Adrenal gland (tissue), 12 donors: Measurements from ENCODE around the gene INPP4B. TPM values are rescaled to one million over a fixed set of nuclear protein-coding genes. Genes with fewer than 3 reads are reported as not detected.

Source experiments
- DNase-seq, 7 donors: peaks; one replicate each; pipeline ENCODE4 v3.0.0-alpha.2; 2019 to 2020
- H3K27ac ChIP-seq, 5 donors: fragments of 200-600 bp; sonication (generic) in 4 of 5; 1 replicate in 3 of 5; 2 replicates in 2 of 5; pipeline versions ENCODE4 v1.5.1 to v1.8.0; 2016 to 2020; ENCODE audit warnings: mild to moderate bottlenecking in 1 of 5
- H3K27me3 ChIP-seq: fragments of 200-600 bp; 2 replicates; pipeline ENCODE4 v1.8.0; 2021
- H3K36me3 ChIP-seq, 2 donors: fragments of 200-600 bp; replicated peaks in 1 of 2; 1 replicate in 1 of 2; 2 replicates in 1 of 2; pipeline versions ENCODE4 v1.5.1 to v1.8.0; 2018 to 2022
- H3K4me1 ChIP-seq, 2 donors: fragments of 200-600 bp; replicated peaks in 1 of 2; 1 replicate in 1 of 2; 2 replicates in 1 of 2; pipeline versions ENCODE4 v1.5.1 to v1.8.0; 2018 to 2021
- H3K4me3 ChIP-seq, 4 donors: fragments of 200-600 bp; sonication (generic) in 3 of 4; one replicate each; pipeline ENCODE4 v1.5.1; 2016 to 2018
- H3K9me3 ChIP-seq, 3 donors: fragments of 200-600 bp; sonication (generic) in 1 of 3; replicated peaks in 1 of 3; 1 replicate in 2 of 3; 2 replicates in 1 of 3; pipeline versions ENCODE4 v1.5.1 to v1.8.0; 2016 to 2021
- CTCF ChIP-seq, 6 experiments: fragments of 450-650 bp in 4 of 6; fragments of 200-600 bp in 2 of 6; sonication (generic) in 1 of 6; IDR thresholded peaks; 1 replicate in 5 of 6; 2 replicates in 1 of 6; pipeline versions ENCODE4 v1.5.1 to v1.8.0; 2016 to 2021; ENCODE audit warnings: antibody characterized with exemption in 6 of 6, mild to moderate bottlenecking in 2 of 6, moderate library complexity in 1 of 6
- POLR2A ChIP-seq, 2 donors: fragments of 450-650 bp; IDR thresholded peaks; one replicate each; pipeline ENCODE4 v1.6.1; 2017; ENCODE audit warnings: antibody characterized with exemption in 2 of 2, mild to moderate bottlenecking in 2 of 2, moderate library complexity in 1 of 2
- WGBS, 4 donors: extraction: QIAGEN DNeasy Blood & Tissue Kit in 2 of 4; methylation state at CpG; one replicate each; pipeline versions ENCODE4 v1.1.5 to v1.1.7; 2013 to 2017; 5-methylcytosine and 5-hydroxymethylcytosine counted together
- intact Hi-C, 2 donors: fragments of 100-400 bp; cut with DNase I; formaldehyde crosslinking; loops; one replicate each; pipeline versions ENCODE4 v1.14.1 to v1.15.0; 2022 to 2023
- polyA plus RNA-seq, 3 donors: library from polyadenylated mRNA; stranded (reverse); fragments of 200-250 nt in 2 of 3; fragments of 350-450 nt in 1 of 3; fragmentation: Illumina TruSeq in 1 of 3; extraction: RNeasy Lipid Tissue Mini Kit (QIAGEN cat#74804) in 1 of 3; gene quantifications; one replicate each; pipeline ENCODE4 v1.2.3, GENCODE V29; 2013 to 2014
- total RNA-seq, 9 donors: library from RNA; depleted of rRNA in 4 of 9; stranded (reverse); fragments of >200 nt in 4 of 9; fragments of 120-200 nt in 1 of 9; fragmentation: NEBNext Ultra II Directional in 1 of 9; extraction: Animal tissue kit (Norgen Biotek cat#: 25700) in 1 of 9; gene quantifications; one replicate each; pipeline versions ENCODE4 v1.1.0 to v1.2.4, GENCODE V29; 2013 to 2023
- donor health status: healthy with polysubstance abuse.
- donor health status: Bipolar disorder and iron deficiency.
- donor health status: DM: yes; HTN: yes; CAD: no.
- donor health status: DM: no; HTN: no; CAD: no.
- donor health status: DM: no; HTN: no; CAD: no.
- donor health status: DM: yes; HTN: yes; CAD: no.

INPP4B gene
- total and polyA plus RNA-seq, 12 donors = 2.2 to 21.6 (median 11.8) TPM

- Histone ChIP-seq H3K27me3 (no peaks in the 10 kb centered on the region), H3K4me3 (no peak overlapping the region), H3K27ac (no peak overlapping the region), H3K4me1 (no peaks in the 10 kb centered on the region), H3K36me3 (no peaks in the 10 kb centered on the region), H3K9me3 (no peaks in the 10 kb centered on the region)
- WGBS, 4 donors = 83 to 87% (median 84%) methylated on average over 6 of the region's 6 CpGs
- DNase-seq = no peak
- intact Hi-C loops = no loop called here
- TF ChIP-seq POLR2A (IDR thresholded peaks at IDR 0.05) = no peak
- no peak for TF ChIP-seq CTCF (IDR thresholded peaks at IDR 0.05)
Observed at GRCh38 chr4:142551517-142552305, 294.4 kb downstream of the INPP4B start.

- no peak for TF ChIP-seq CTCF (IDR thresholded peaks at IDR 0.05)
- TF ChIP-seq POLR2A (IDR thresholded peaks at IDR 0.05) = no peak
- no peak for DNase-seq
- intact Hi-C loops = no loop called here
- no peaks in the 10 kb centered on the region for H3K4me1 ChIP-seq
- WGBS, 4 donors = 85 to 96% (median 94%) methylated on average over 5 of the region's 5 CpGs
- no peak overlapping the region for H3K27ac ChIP-seq
- H3K9me3 ChIP-seq = no peaks in the 10 kb centered on the region
- no peaks in the 10 kb centered on the region for H3K27me3 ChIP-seq
- no peak overlapping the region for H3K4me3 ChIP-seq
- no peaks in the 10 kb centered on the region for H3K36me3 ChIP-seq
Observed at GRCh38 chr4:142550965-142551364, 295.1 kb downstream of the INPP4B start.

- H3K36me3 ChIP-seq = no peaks in the 10 kb centered on the region
- H3K4me3 ChIP-seq = no peak overlapping the region
- intact Hi-C loops = no loop called here
- no peaks in the 10 kb centered on the region for H3K4me1 ChIP-seq
- H3K27me3 ChIP-seq = no peaks in the 10 kb centered on the region
- 54 to 82% (median 59%) methylated on average over 1 of the region's 1 CpG for WGBS, 4 donors
- H3K27ac ChIP-seq = no peak overlapping the region
- TF ChIP-seq POLR2A (IDR thresholded peaks at IDR 0.05) (no peak), CTCF (IDR thresholded peaks at IDR 0.05) (no peak)
- no peaks in the 10 kb centered on the region for H3K9me3 ChIP-seq
- no peak for DNase-seq
Observed at GRCh38 chr4:142549726-142550463, 296.2 kb downstream of the INPP4B start.

GRCh38 chr4:142549248-142549647, 296.9 kb downstream of the INPP4B start:
- Histone ChIP-seq H3K27ac (no peak overlapping the region), H3K36me3 (no peaks in the 10 kb centered on the region), H3K4me1 (no peaks in the 10 kb centered on the region), H3K9me3 (no peaks in the 10 kb centered on the region), H3K4me3 (no peak overlapping the region), H3K27me3 (no peaks in the 10 kb centered on the region)
- 85 to 94% (median 87%) methylated on average over 3 of the region's 3 CpGs for WGBS, 4 donors
- TF ChIP-seq POLR2A (IDR thresholded peaks at IDR 0.05) (no peak), CTCF (IDR thresholded peaks at IDR 0.05) (no peak)
- no peak for DNase-seq
- intact Hi-C loops = no loop called here
